ENCODE measurements around the gene TBCD.
"Not testable (repeated sequence)": the region's sequence is repeated elsewhere in the genome, so short reads cannot be mapped to it uniquely, and the experiment has no call there.

The TBCD gene

GRCh38 chr17:82978765-82979349 is 227.0 kb downstream of the TBCD start:
- no peak for DNase-seq

GRCh38 chr17:82979718-82980117 is 227.9 kb downstream of the TBCD start:
- DNase-seq = no peak

- no peak for DNase-seq
Measured at GRCh38 chr17:82980632-82981031, 228.8 kb downstream of the TBCD start.

- DNase-seq = no peak
Measured at GRCh38 chr17:82981141-82981730, 229.4 kb downstream of the TBCD start.

GRCh38 chr17:82983510-82984248 is 231.8 kb downstream of the TBCD start:
- DNase-seq = no peak

- not testable (repeated sequence) for DNase-seq
Measured at GRCh38 chr17:82984249-82984617, 232.4 kb downstream of the TBCD start.

GRCh38 chr17:82984751-82985427 is 233.0 kb downstream of the TBCD start:
- no peak for DNase-seq

GRCh38 chr17:82985428-82985805 is 233.6 kb downstream of the TBCD start:
- no peak for DNase-seq

GRCh38 chr17:82985973-82986372 is 234.1 kb downstream of the TBCD start:
- DNase-seq = peak; percentile 57

- not testable (repeated sequence) for DNase-seq
Measured at GRCh38 chr17:82989051-82989450, 237.2 kb downstream of the TBCD start.

- DNase-seq = no peak
Measured at GRCh38 chr17:82989881-82990280, 238.0 kb downstream of the TBCD start.

GRCh38 chr17:82993005-82993404 is 241.1 kb downstream of the TBCD start:
- no peak for DNase-seq

All from activated CD8-positive, alpha-beta memory T cell treated with anti-CD3 and anti-CD28 coated beads, Interleukin-2, amount 50 U/mL, for 4 hours (primary cell).